Liver (tissue), 3 donors: ENCODE data around the gene SDHA.

ENCODE experiments used
- CTCF ChIP-seq: fragments of 150-350 bp; IDR thresholded peaks from 2 replicates; pipeline ENCODE4 v1.5.1; 2017; ENCODE audit warnings: improper control_type of control experiment, low read depth, low read length; ENCODE audit not compliant: missing input control
- GABPA ChIP-seq, 2 donors: IDR thresholded peaks in 1 of 2; conservative IDR thresholded peaks in 1 of 2; 2 replicates each; pipeline ENCODE4 v1.6.1; 2016; ENCODE audit warnings: antibody characterized with exemption in 2 of 2, mild to moderate bottlenecking in 1 of 2, moderate library complexity in 1 of 2
- JUND ChIP-seq, 2 donors: IDR thresholded peaks; 2 replicates each; pipeline ENCODE4 v1.6.1; 2016; ENCODE audit warnings: antibody characterized with exemption in 2 of 2
- NR2F2 ChIP-seq: IDR thresholded peaks from 2 replicates; pipeline ENCODE4 v1.6.1; 2016; ENCODE audit warnings: antibody characterized with exemption
- RAD21 ChIP-seq, 2 donors: IDR thresholded peaks; 2 replicates each; pipeline ENCODE4 v1.6.1; 2016; ENCODE audit warnings: antibody characterized with exemption in 2 of 2, mild to moderate bottlenecking in 2 of 2
- REST ChIP-seq: IDR thresholded peaks from 2 replicates; pipeline ENCODE4 v1.6.1; 2016; ENCODE audit warnings: antibody characterized with exemption, mild to moderate bottlenecking
- RXRA ChIP-seq, 2 donors: IDR thresholded peaks; 2 replicates each; pipeline ENCODE4 v1.6.1; 2017 to 2018; ENCODE audit warnings: antibody characterized with exemption in 2 of 2, mild to moderate bottlenecking in 1 of 2
- SP1 ChIP-seq: IDR thresholded peaks from 2 replicates; pipeline ENCODE4 v1.6.1; 2018; ENCODE audit warnings: antibody characterized with exemption, mild to moderate bottlenecking
- TF ChIP-seq, protein P1 (sequence below): IDR thresholded peaks from 2 replicates; pipeline ENCODE4 v1.6.1; 2016; ENCODE audit warnings: antibody characterized with exemption
- TF ChIP-seq, protein P2 (sequence below): IDR thresholded peaks from 2 replicates; pipeline ENCODE4 v1.6.1; 2016; ENCODE audit warnings: antibody characterized with exemption
- donor health status: healthy.
- donor health status: healthy.

DNA sequence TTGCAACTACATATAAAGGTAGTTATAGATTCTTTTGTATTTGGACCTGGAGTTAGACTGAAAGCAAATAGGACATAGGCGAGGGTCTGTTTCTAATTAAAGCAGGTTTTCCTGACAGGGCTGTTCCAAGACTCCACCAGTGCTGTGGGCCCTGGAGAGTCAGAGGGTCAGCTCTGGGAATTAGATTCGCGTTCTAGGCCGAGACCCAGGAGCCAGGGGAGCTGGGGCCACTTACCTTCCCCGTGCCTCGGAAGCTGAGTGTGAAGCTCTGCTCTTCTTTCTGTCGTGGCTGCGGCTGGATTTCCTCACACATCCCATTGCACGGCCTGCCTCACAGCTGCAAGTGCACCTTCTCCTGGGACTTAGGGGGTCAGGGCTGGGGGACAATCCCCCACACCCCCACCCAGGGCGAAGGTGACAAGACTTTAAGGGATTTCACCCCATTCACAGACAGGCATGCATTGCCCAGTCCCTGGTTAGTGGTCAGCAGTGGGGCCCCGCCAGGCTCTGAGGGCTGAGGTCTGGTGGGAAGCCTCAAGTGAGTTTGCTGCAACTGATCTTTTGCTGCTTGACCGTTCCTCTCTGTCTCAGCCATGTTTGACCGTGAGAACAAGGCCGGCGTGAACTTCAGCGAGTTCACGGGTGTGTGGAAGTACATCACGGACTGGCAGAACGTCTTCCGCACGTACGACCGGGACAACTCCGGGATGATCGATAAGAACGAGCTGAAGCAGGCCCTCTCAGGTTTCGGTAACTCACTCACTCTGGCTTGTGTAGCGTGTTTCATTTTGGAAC lies 88.1 kb downstream of the SDHA start:
- TF ChIP-seq CTCF (no peak), SP1 (no peak), RAD21 (IDR thresholded peaks at IDR 0.05) (no peak), RXRA (IDR thresholded peaks at IDR 0.05) (no peak), JUND (IDR thresholded peaks at IDR 0.05) (no peak), REST (no peak), NR2F2 (no peak), GABPA (IDR thresholded peaks at IDR 0.05 in 1 of 2, conservative IDR thresholded peaks at IDR 0.05 in 1 of 2) (no peak)
- TF ChIP-seq, protein P1, sequence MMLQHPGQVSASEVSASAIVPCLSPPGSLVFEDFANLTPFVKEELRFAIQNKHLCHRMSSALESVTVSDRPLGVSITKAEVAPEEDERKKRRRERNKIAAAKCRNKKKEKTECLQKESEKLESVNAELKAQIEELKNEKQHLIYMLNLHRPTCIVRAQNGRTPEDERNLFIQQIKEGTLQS = no peak
- TF ChIP-seq, protein P2, sequence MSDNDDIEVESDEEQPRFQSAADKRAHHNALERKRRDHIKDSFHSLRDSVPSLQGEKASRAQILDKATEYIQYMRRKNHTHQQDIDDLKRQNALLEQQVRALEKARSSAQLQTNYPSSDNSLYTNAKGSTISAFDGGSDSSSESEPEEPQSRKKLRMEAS = no peak
